AG20443 (cell line): ENCODE results near the gene PCDHB16.
"Not testable (repeated sequence)": the region's sequence is repeated elsewhere in the genome, so short reads cannot be mapped to it uniquely, and the experiment has no call there.

ENCODE experiments used
- DNase-seq: peaks from one replicate; pipeline ENCODE4 v3.0.0; 2012; ENCODE audit warnings: low spot score, mixed read lengths

The PCDHB16 gene

GRCh38 chr5:141182248-141182647, at the start of gene PCDHB16:
Gene PCDHB16 (plus strand): TSS chr5:141182387. CDS start chr5:141182560, 173 bp downstream.
- peak; percentile 62 for DNase-seq

GRCh38 chr5:141135030-141135717, 47.0 kb upstream of the PCDHB16 start, which contains the start of gene PCDHB5:
Gene PCDHB5 (plus strand): TSS chr5:141135206. CDS start chr5:141135435, 229 bp downstream.
- DNase-seq: peak; percentile 53

GRCh38 chr5:141135718-141136266, 46.4 kb upstream of the PCDHB16 start:
- no peak for DNase-seq

- not testable (repeated sequence) for DNase-seq
Observed at GRCh38 chr5:141137346-141137745, 44.8 kb upstream of the PCDHB16 start.

- peak; percentile 51 for DNase-seq
Observed at GRCh38 chr5:141149812-141150211, 32.4 kb upstream of the PCDHB16 start, which contains the start of gene PCDHB6. Gene PCDHB6 (plus strand): TSS chr5:141150057. CDS start chr5:141150258, 201 bp downstream.

GRCh38 chr5:141150224-141150992, 31.8 kb upstream of the PCDHB16 start:
- no peak for DNase-seq

GRCh38 chr5:141150993-141151325, 31.2 kb upstream of the PCDHB16 start:
- no peak for DNase-seq

GRCh38 chr5:141151632-141152031, 30.6 kb upstream of the PCDHB16 start:
- DNase-seq: not testable (repeated sequence)

- not testable (repeated sequence) for DNase-seq
Observed at GRCh38 chr5:141152096-141152495, 30.1 kb upstream of the PCDHB16 start.

GRCh38 chr5:141155540-141156374, 26.4 kb upstream of the PCDHB16 start:
- DNase-seq: no peak

GRCh38 chr5:141157356-141157755, 24.8 kb upstream of the PCDHB16 start:
- not testable (repeated sequence) for DNase-seq

GRCh38 chr5:141157901-141158300, 24.3 kb upstream of the PCDHB16 start:
- DNase-seq: not testable (repeated sequence)

GRCh38 chr5:141172381-141173204, 9.6 kb upstream of the PCDHB16 start, which contains the start of gene PCDHB7:
Gene PCDHB7 (plus strand): TSS chr5:141172644. CDS start chr5:141172836, 192 bp downstream.
- peak; percentile 49 for DNase-seq

GRCh38 chr5:141174291-141175104, 7.7 kb upstream of the PCDHB16 start:
- not testable (repeated sequence) for DNase-seq

- no peak for DNase-seq
Observed at GRCh38 chr5:141175933-141176332, 6.3 kb upstream of the PCDHB16 start.

- DNase-seq: peak; percentile 53
Observed at GRCh38 chr5:141177577-141178191, 4.5 kb upstream of the PCDHB16 start, which contains the start of gene PCDHB8. Gene PCDHB8 (plus strand): TSS chr5:141177790. CDS start chr5:141178035, 245 bp downstream.

GRCh38 chr5:141179371-141179770, 2.8 kb upstream of the PCDHB16 start:
- not testable (repeated sequence) for DNase-seq

- not testable (repeated sequence) for DNase-seq
Observed at GRCh38 chr5:141179876-141180275, 2.3 kb upstream of the PCDHB16 start.

GRCh38 chr5:141180313-141180712, 1.9 kb upstream of the PCDHB16 start:
- DNase-seq: no peak
